Endothelial cell of umbilical vein (primary cell): ENCODE data around the gene MRPL48.

ENCODE experiments used
- POLR2A ChIP-seq: IDR thresholded peaks from 2 replicates; pipeline ENCODE4 v1.6.1; 2012; ENCODE audit warnings: low read depth, mild to moderate bottlenecking, control low read depth, low read length
- TF ChIP-seq, protein P1 (sequence below), 2 donors: IDR thresholded peaks; 1 replicate in 1 of 2; 2 replicates in 1 of 2; pipeline ENCODE4 v1.5.1; 2011; ENCODE audit warnings: low read length in 2 of 2, mild to moderate bottlenecking in 2 of 2, moderate library complexity in 2 of 2, control low read depth in 1 of 2, inconsistent platforms in 1 of 2, low read depth in 1 of 2; ENCODE audit not compliant: insufficient read depth in 1 of 2; ENCODE audit errors: extremely low read depth in 1 of 2

DNA sequence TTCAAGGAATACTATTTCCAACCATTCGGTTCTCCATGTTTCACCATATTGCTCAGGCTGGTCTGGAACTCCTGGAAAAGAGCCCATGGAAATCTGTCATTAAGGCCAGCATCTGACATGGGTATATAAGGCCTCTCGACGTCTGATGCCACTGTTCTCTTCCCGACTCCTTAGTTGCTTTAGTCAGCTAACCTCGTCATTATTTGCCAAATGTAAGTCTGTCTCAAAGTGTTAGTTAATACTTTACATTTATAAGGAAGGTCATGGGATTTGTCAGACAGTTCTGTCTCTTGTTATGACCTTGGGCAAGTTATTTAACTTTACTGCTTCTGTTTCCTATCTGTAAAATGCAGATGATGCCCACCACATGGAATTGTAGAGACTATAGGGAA is 1.6 kb downstream of the MRPL48 start:
- TF ChIP-seq, protein P1, sequence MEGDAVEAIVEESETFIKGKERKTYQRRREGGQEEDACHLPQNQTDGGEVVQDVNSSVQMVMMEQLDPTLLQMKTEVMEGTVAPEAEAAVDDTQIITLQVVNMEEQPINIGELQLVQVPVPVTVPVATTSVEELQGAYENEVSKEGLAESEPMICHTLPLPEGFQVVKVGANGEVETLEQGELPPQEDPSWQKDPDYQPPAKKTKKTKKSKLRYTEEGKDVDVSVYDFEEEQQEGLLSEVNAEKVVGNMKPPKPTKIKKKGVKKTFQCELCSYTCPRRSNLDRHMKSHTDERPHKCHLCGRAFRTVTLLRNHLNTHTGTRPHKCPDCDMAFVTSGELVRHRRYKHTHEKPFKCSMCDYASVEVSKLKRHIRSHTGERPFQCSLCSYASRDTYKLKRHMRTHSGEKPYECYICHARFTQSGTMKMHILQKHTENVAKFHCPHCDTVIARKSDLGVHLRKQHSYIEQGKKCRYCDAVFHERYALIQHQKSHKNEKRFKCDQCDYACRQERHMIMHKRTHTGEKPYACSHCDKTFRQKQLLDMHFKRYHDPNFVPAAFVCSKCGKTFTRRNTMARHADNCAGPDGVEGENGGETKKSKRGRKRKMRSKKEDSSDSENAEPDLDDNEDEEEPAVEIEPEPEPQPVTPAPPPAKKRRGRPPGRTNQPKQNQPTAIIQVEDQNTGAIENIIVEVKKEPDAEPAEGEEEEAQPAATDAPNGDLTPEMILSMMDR (IDR thresholded peaks at IDR 0.05; ENCODE audit: extremely low read depth in 1 of 2, insufficient read depth in 1 of 2, low read depth in 1 of 2, low read length in 2 of 2): no peak
- TF ChIP-seq POLR2A: no peak
